Tibial nerve (tissue), 3 donors: ENCODE data around the gene SCN5A.

Source experiments
- CTCF ChIP-seq, 5 experiments: fragments of 200-600 bp in 3 of 5; fragments of 450-650 bp in 2 of 5; sonication (generic) in 3 of 5; IDR thresholded peaks; one replicate each; pipeline ENCODE4 v1.5.1; 2016 to 2019; ENCODE audit warnings: antibody characterized with exemption in 5 of 5, mild to moderate bottlenecking in 3 of 5, moderate library complexity in 2 of 5
- POLR2A ChIP-seq, 2 donors: fragments of 450-650 bp; IDR thresholded peaks; one replicate each; pipeline ENCODE4 v1.6.1; 2017; ENCODE audit warnings: antibody characterized with exemption in 2 of 2, mild to moderate bottlenecking in 2 of 2, moderate library complexity in 2 of 2

- TF ChIP-seq POLR2A (IDR thresholded peaks at IDR 0.05) (no peak), CTCF (IDR thresholded peaks at IDR 0.05) (no peak)
Measured at GRCh38 chr3:38611866-38612265, 37.6 kb downstream of the SCN5A start.
